CD4-positive, alpha-beta T cell (primary cell): Measurements from ENCODE around the gene PSMB3. TPM values are rescaled to one million over a fixed set of nuclear protein-coding genes. Genes with fewer than 3 reads are reported as not detected.

Experiments
- ATAC-seq: fragments of 200-7000 bp; cut with Tn5 transposase; one replicate; pipeline ENCODE4 v1.10.0; 2022; ENCODE audit warnings: mild to moderate bottlenecking; ENCODE audit not compliant: poor library complexity
- CTCF ChIA-PET: fragments of 350-600 bp; sonication (Branson Sonifier 250); formaldehyde crosslinking; loops from one replicate; lab custom pipeline; 2021; ENCODE audit warnings: antibody characterized with exemption, inconsistent platforms; lab: Charles Lee
- POLR2A ChIA-PET: fragments of 350-600 bp; sonication (Branson Sonifier 250); formaldehyde crosslinking; loops from one replicate; lab custom pipeline; 2021; ENCODE audit warnings: antibody characterized with exemption, inconsistent platforms; lab: Charles Lee
- DNase-seq, 14 experiments: peaks; one replicate each; pipeline ENCODE4 v3.0.0-alpha.2; 2013 to 2020; ENCODE audit warnings: mixed read lengths in 2 of 14
- H3K27ac ChIP-seq, 2 donors: one replicate each; pipeline versions ENCODE4 v1.5.1 to v1.7.0; 2013; ENCODE audit warnings: low read length in 2 of 2, low read depth in 1 of 2, mild to moderate bottlenecking in 1 of 2
- H3K27me3 ChIP-seq, 2 experiments: 1 replicate in 1 of 2; 2 replicates in 1 of 2; pipeline versions ENCODE4 v1.6.1 to v1.7.0; 2013; ENCODE audit warnings: low read length in 2 of 2, control low read depth in 1 of 2, mild to moderate bottlenecking in 1 of 2, moderate library complexity in 1 of 2; ENCODE audit not compliant: insufficient read depth in 2 of 2, control insufficient read depth in 1 of 2
- H3K36me3 ChIP-seq: one replicate; pipeline ENCODE4 v1.6.1; 2013; ENCODE audit warnings: low read length, control low read depth; ENCODE audit not compliant: insufficient read depth
- H3K4me1 ChIP-seq: one replicate; pipeline ENCODE4 v1.6.1; 2013; ENCODE audit warnings: low read length, control low read depth; ENCODE audit not compliant: insufficient read depth
- H3K4me3 ChIP-seq: one replicate; pipeline ENCODE4 v1.5.1; 2013; ENCODE audit warnings: mild to moderate bottlenecking, low read length, moderate library complexity
- H3K9me3 ChIP-seq, 2 experiments: 1 replicate in 1 of 2; 2 replicates in 1 of 2; pipeline versions ENCODE4 v1.6.1 to v1.7.0; 2013; ENCODE audit warnings: low read length in 2 of 2, mild to moderate bottlenecking in 2 of 2, control low read depth in 1 of 2, moderate library complexity in 1 of 2; ENCODE audit not compliant: control insufficient read depth in 1 of 2, insufficient read depth in 1 of 2
- H3K27ac Mint-ChIP-seq: one replicate; pipeline ENCODE4 v1.8.0; 2020; ENCODE audit warnings: mixed read lengths
- H3K27me3 Mint-ChIP-seq: one replicate; pipeline ENCODE4 v1.8.0; 2021; ENCODE audit warnings: mixed read lengths
- H3K36me3 Mint-ChIP-seq: one replicate; pipeline ENCODE4 v1.8.0; 2021; ENCODE audit warnings: low read depth, mixed read lengths
- H3K4me1 Mint-ChIP-seq: one replicate; pipeline ENCODE4 v1.8.0; 2021; ENCODE audit warnings: low read depth, mixed read lengths
- H3K4me3 Mint-ChIP-seq: one replicate; pipeline ENCODE4 v1.8.0; 2020; ENCODE audit warnings: mild to moderate bottlenecking, mixed read lengths
- H3K9me3 Mint-ChIP-seq: one replicate; pipeline ENCODE4 v1.8.0; 2020; ENCODE audit warnings: mixed read lengths
- CTCF ChIP-seq: fragments of 200-600 bp; IDR thresholded peaks from one replicate; pipeline ENCODE4 v1.8.0; 2022; ENCODE audit warnings: antibody characterized with exemption, mild to moderate bottlenecking
- intact Hi-C, 2 experiments: fragments of 100-400 bp; cut with DNase I in 1 of 2; cut with micrococcal nuclease in 1 of 2; formaldehyde crosslinking; loops; one replicate each; pipeline versions ENCODE4 v1.15.1 to v1.9.0; 2023 to 2025; cut with DNase I, micrococcal nuclease
- total RNA-seq, 174 experiments: library from RNA in 2 of 174; stranded (reverse) in 2 of 174; gene quantifications; one replicate each; pipeline ENCODE4 v1.2.3 and lab custom pipeline; 2021 to 2026

The PSMB3 gene
- total RNA-seq, 2 experiments from 2014 or later = 46.6 to 55.0 TPM

- Mint-ChIP-seq H3K27ac (peak overlapping the region; percentile 21), H3K4me1 (peaks cover 4% of the 10 kb centered on the region), H3K27me3 (no peaks in the 10 kb centered on the region), H3K9me3 (no peaks in the 10 kb centered on the region), H3K4me3 (no peak overlapping the region), H3K36me3 (peaks cover 76% of the 10 kb centered on the region)
- ChIA-PET POLR2A (interaction anchor here (0.9 to 1.2 kb wide), 2 partner anchors 9 to 59 kb away, joined by 3 to 5 read pairs; partner anchors contain the start of gene PSMB3), CTCF (interaction anchor here (0.8 to 0.9 kb wide), 2 partner anchors 37 to 92 kb away, joined by 3 read pairs; partner anchors contain the start of gene RPL23)
- H3K9me3 ChIP-seq = no peaks in the 10 kb centered on the region
- DNase-seq (peak in 5 of 14 experiments; percentile 22 to 59 (median 35)), ATAC-seq (peak; percentile 48)
- no peak overlapping the region for H3K27ac ChIP-seq
- intact Hi-C loops = loop anchor here in 1 of 2 experiments (1.0 kb wide), 1 partner anchor 392 kb away; no protein-coding TSS in a partner anchor
- peaks cover 86% of the 10 kb centered on the region for H3K36me3 ChIP-seq
- H3K27me3 ChIP-seq = no peaks in the 10 kb centered on the region
- no peak overlapping the region for H3K4me3 ChIP-seq
- H3K4me1 ChIP-seq = peaks cover 11% of the 10 kb centered on the region
- peak; percentile 17 for TF ChIP-seq CTCF
These were observed 9.1 kb downstream of the PSMB3 start for GRCh38 chr17:38761612-38762011.

GRCh38 chr17:38762231-38762630 is 9.7 kb downstream of the PSMB3 start:
- no peaks in the 10 kb centered on the region for H3K27me3 Mint-ChIP-seq

GRCh38 chr17:38766341-38766740 is 13.8 kb downstream of the PSMB3 start:
- Histone ChIP-seq H3K27me3 (no peaks in the 10 kb centered on the region), H3K36me3 (peaks cover 89% of the 10 kb centered on the region), H3K4me3 (no peak overlapping the region), H3K4me1 (peaks cover 4% of the 10 kb centered on the region), H3K9me3 (no peaks in the 10 kb centered on the region), H3K27ac (no peak overlapping the region)
- ChIA-PET CTCF (no interaction called here), POLR2A (no interaction called here)
- ATAC-seq (no peak), DNase-seq (no peak)
- H3K36me3 Mint-ChIP-seq = peaks cover 96% of the 10 kb centered on the region
- no peak overlapping the region for H3K27ac Mint-ChIP-seq
- H3K4me3 Mint-ChIP-seq = no peak overlapping the region
- no peaks in the 10 kb centered on the region for H3K27me3 Mint-ChIP-seq
- H3K4me1 Mint-ChIP-seq = peaks cover 2% of the 10 kb centered on the region
- intact Hi-C loops = no loop called here
- H3K9me3 Mint-ChIP-seq = no peaks in the 10 kb centered on the region
- TF ChIP-seq CTCF = no peak

More at GRCh38 chr17:38762231-38762630, 9.7 kb downstream of the PSMB3 start:
- H3K36me3 ChIP-seq = peaks cover 84% of the 10 kb centered on the region
- peaks cover 4% of the 10 kb centered on the region for H3K4me1 Mint-ChIP-seq
- DNase-seq = no peak
- peaks cover 11% of the 10 kb centered on the region for H3K4me1 ChIP-seq
- no peak overlapping the region for H3K4me3 ChIP-seq
- no peak for TF ChIP-seq CTCF
- H3K27ac ChIP-seq = no peak overlapping the region
- no peak overlapping the region for H3K4me3 Mint-ChIP-seq
- H3K9me3 Mint-ChIP-seq = no peaks in the 10 kb centered on the region
- H3K36me3 Mint-ChIP-seq = peaks cover 82% of the 10 kb centered on the region
- H3K9me3 ChIP-seq = no peaks in the 10 kb centered on the region
- ChIA-PET CTCF (interaction anchor here (0.8 to 0.9 kb wide), 2 partner anchors 37 to 92 kb away, joined by 3 read pairs; partner anchors contain the start of gene RPL23), POLR2A (interaction anchor here (0.8 kb wide), 1 partner anchor 10 kb away, joined by 3 read pairs; the partner anchor contains the start of gene PSMB3)
- H3K27ac Mint-ChIP-seq = no peak overlapping the region
- intact Hi-C loops = no loop called here
- no peaks in the 10 kb centered on the region for H3K27me3 ChIP-seq
- no peak for ATAC-seq
